Measurements from ENCODE around the gene DNAAF1.

The DNAAF1 gene

GRCh38 chr16:84183572-84183875, 38.4 kb downstream of the DNAAF1 start:
- H2AFZ ChIP-seq (ENCODE audit: low read length) = no peak overlapping the region
- H3K27me3 ChIP-seq (ENCODE audit: insufficient read depth, low read length, poor library complexity, severe bottlenecking) = no peaks in the 10 kb centered on the region
- H3K9ac ChIP-seq (ENCODE audit: low read depth, low read length, poor library complexity, severe bottlenecking) = no peak overlapping the region
- TF ChIP-seq CTCF (conservative IDR thresholded peaks at IDR 0.05; ENCODE audit: low read length) (no peak), EZH2phosphoT487 (IDR thresholded peaks at IDR 0.05; ENCODE audit: borderline replicate concordance) (no peak)
- H3K79me2 ChIP-seq (ENCODE audit: insufficient read depth, low read length) = peaks cover 46% of the 10 kb centered on the region
- H3K36me3 ChIP-seq (ENCODE audit: insufficient read depth, low read length) = peaks cover 23% of the 10 kb centered on the region; the same call in 1 of the 2 replicates
- no peaks in the 10 kb centered on the region for H3K9me2 ChIP-seq (replicated peaks; ENCODE audit: low read depth, low read length)
- peak overlapping the region; percentile 88 for H3K4me2 ChIP-seq (ENCODE audit: low read depth, low read length, poor library complexity, severe bottlenecking)
- H3K4me3 ChIP-seq (ENCODE audit: low read length, poor library complexity, severe bottlenecking) = no peak overlapping the region
- H4K20me1 ChIP-seq (ENCODE audit: insufficient read depth, low read length, poor library complexity, severe bottlenecking) = peaks cover 14% of the 10 kb centered on the region
- peaks cover 12% of the 10 kb centered on the region for H3K4me1 ChIP-seq (ENCODE audit: insufficient read depth, low read length, poor library complexity, severe bottlenecking)
- H3F3A ChIP-seq (ENCODE audit: low read depth) = no peaks in the 10 kb centered on the region
- no peaks in the 10 kb centered on the region for H3K9me3 ChIP-seq (ENCODE audit: insufficient read depth, low read depth, low read length)

- Histone ChIP-seq H3K79me2 (ENCODE audit: insufficient read depth, low read length) (peaks cover 46% of the 10 kb centered on the region), H3K9me3 (ENCODE audit: insufficient read depth, low read depth, low read length) (no peaks in the 10 kb centered on the region), H2AFZ (ENCODE audit: low read length) (no peak overlapping the region), H3K4me1 (ENCODE audit: insufficient read depth, low read length, poor library complexity, severe bottlenecking) (peaks cover 12% of the 10 kb centered on the region), H3F3A (ENCODE audit: low read depth) (no peaks in the 10 kb centered on the region), H4K20me1 (ENCODE audit: insufficient read depth, low read length, poor library complexity, severe bottlenecking) (peaks cover 14% of the 10 kb centered on the region), H3K9me2 (replicated peaks; ENCODE audit: low read depth, low read length) (no peaks in the 10 kb centered on the region), H3K4me2 (ENCODE audit: low read depth, low read length, poor library complexity, severe bottlenecking) (peak overlapping the region; percentile 88), H3K36me3 (ENCODE audit: insufficient read depth, low read length) (peaks cover 20% of the 10 kb centered on the region; the same call in 1 of the 2 replicates), H3K4me3 (ENCODE audit: low read length, poor library complexity, severe bottlenecking) (peak overlapping the region; percentile 88), H3K27me3 (ENCODE audit: insufficient read depth, low read length, poor library complexity, severe bottlenecking) (no peaks in the 10 kb centered on the region), H3K9ac (ENCODE audit: low read depth, low read length, poor library complexity, severe bottlenecking) (peak overlapping the region; percentile 85)
- no peak for TF ChIP-seq CTCF (conservative IDR thresholded peaks at IDR 0.05; ENCODE audit: low read length)
- no peak for TF ChIP-seq EZH2phosphoT487 (IDR thresholded peaks at IDR 0.05; ENCODE audit: borderline replicate concordance)
These were observed 38.9 kb downstream of the DNAAF1 start for GRCh38 chr16:84183911-84184591.

- Histone ChIP-seq H3K9me2 (replicated peaks; ENCODE audit: low read depth, low read length) (no peaks in the 10 kb centered on the region), H3K79me2 (ENCODE audit: insufficient read depth, low read length) (peaks cover 46% of the 10 kb centered on the region), H2AFZ (ENCODE audit: low read length) (no peak overlapping the region), H3K4me2 (ENCODE audit: low read depth, low read length, poor library complexity, severe bottlenecking) (peak overlapping the region; percentile 88), H3F3A (ENCODE audit: low read depth) (no peaks in the 10 kb centered on the region), H4K20me1 (ENCODE audit: insufficient read depth, low read length, poor library complexity, severe bottlenecking) (peaks cover 14% of the 10 kb centered on the region), H3K9me3 (ENCODE audit: insufficient read depth, low read depth, low read length) (no peaks in the 10 kb centered on the region), H3K36me3 (ENCODE audit: insufficient read depth, low read length) (peaks cover 20% of the 10 kb centered on the region; the same call in 1 of the 2 replicates), H3K4me3 (ENCODE audit: low read length, poor library complexity, severe bottlenecking) (peak overlapping the region; percentile 88), H3K4me1 (ENCODE audit: insufficient read depth, low read length, poor library complexity, severe bottlenecking) (peaks cover 12% of the 10 kb centered on the region), H3K9ac (ENCODE audit: low read depth, low read length, poor library complexity, severe bottlenecking) (peak overlapping the region; percentile 85), H3K27me3 (ENCODE audit: insufficient read depth, low read length, poor library complexity, severe bottlenecking) (no peaks in the 10 kb centered on the region)
- no peak for TF ChIP-seq CTCF (conservative IDR thresholded peaks at IDR 0.05; ENCODE audit: low read length)
- TF ChIP-seq EZH2phosphoT487 (IDR thresholded peaks at IDR 0.05; ENCODE audit: borderline replicate concordance) = no peak
These were observed 39.7 kb downstream of the DNAAF1 start for GRCh38 chr16:84184775-84185174.

Measured in Loucy (cell line).